Measurements from ENCODE around the gene SHLD3. TPM values are rescaled to one million over a fixed set of nuclear protein-coding genes. Genes with fewer than 3 reads are reported as not detected.
"Not testable (repeated sequence)": the region's sequence is repeated elsewhere in the genome, so short reads cannot be mapped to it uniquely, and the experiment has no call there.

Gene SHLD3
- total and polyA plus RNA-seq, 9 of the 15 experiments (the other 6 are each of a cell fraction or from before 2014, with no cell fraction given): 3.0 to 14.5 (median 8.6) TPM

- TF ChIP-seq THRA (IDR thresholded peaks at IDR 0.05): no peak
These were observed 47.7 kb upstream of the SHLD3 start (continued) for GRCh38 chr5:65577141-65577540.

GRCh38 chr5:65588694-65589093 lies 36.1 kb upstream of the SHLD3 start:
- ChIA-PET CTCF (ENCODE audit: low intra/inter-chr PET ratio) (interaction anchor here (0.6 to 1.4 kb wide), 3 partner anchors 107 to 951 kb away, joined by 3 to 9 read pairs (median 4); partner anchors contain the start of gene ADAMTS6), POLR2A (interaction anchor here (1.0 to 1.1 kb wide), 2 partner anchors 25 to 35 kb away, joined by 3 to 4 read pairs; partner anchors contain the start of gene TRIM23)
- no TSS peak for BruUV-seq (replicated peaks)
- no peaks in the 10 kb centered on the region for H3K9me1 ChIP-seq (ENCODE audit: control insufficient read depth, insufficient read depth, low read length)
- no peak overlapping the region for H3K27ac ChIP-seq (ENCODE audit: extremely low read depth, low read depth, low read length)
- FAIRE-seq: no peak
- H3K9me3 ChIP-seq (replicated peaks; ENCODE audit: control insufficient read depth, insufficient read depth, low read depth, low read length): no peaks in the 10 kb centered on the region
- no peak overlapping the region for H3K4me3 ChIP-seq
- H3K4me2 ChIP-seq (ENCODE audit: insufficient read depth, low read length): no peak overlapping the region
- no peak overlapping the region for H2AFZ ChIP-seq (ENCODE audit: low read depth, low read length)
- no peak for ATAC-seq
- no peaks in the 10 kb centered on the region for H3K79me2 ChIP-seq (ENCODE audit: control insufficient read depth, insufficient read depth, low read length)
- H3K4me1 ChIP-seq (replicated peaks in 1 of 2; ENCODE audit: control insufficient read depth in 2 of 2, insufficient read depth in 2 of 2, low read length in 2 of 2): no peaks in the 10 kb centered on the region
- no peak overlapping the region for H3K9ac ChIP-seq (ENCODE audit: insufficient read depth in 1 of 2, low read depth in 2 of 2, low read length in 2 of 2)
- in situ Hi-C loops (cut with MboI): no loop called here
- no peak for DNase-seq (ENCODE audit: extremely low read depth in 1 of 4, low spot score in 3 of 4)
- intact Hi-C loops (cut with micrococcal nuclease): no loop called here
- 88% methylated on average over 2 of the region's 2 CpGs for WGBS (ENCODE audit: insufficient coverage, low coverage, missing lambda C conversion rate)
- H4K20me1 ChIP-seq (replicated peaks; ENCODE audit: control insufficient read depth, insufficient read depth, low read length): no peaks in the 10 kb centered on the region
- H3K36me3 ChIP-seq (ENCODE audit: control insufficient read depth, insufficient read depth, low read length): peaks cover 77% of the 10 kb centered on the region
- TF ChIP-seq RAD21 (CRISPR knock-in tag; conservative IDR thresholded peaks at IDR 0.05 in 1 of 2, IDR thresholded peaks at IDR 0.05 in 1 of 2) (peak in 1 of 2 experiments; percentile 27; a peak in 2 of 4 replicates), CTCF (IDR thresholded peaks at IDR 0.05 in 2 of 3, conservative IDR thresholded peaks at IDR 0.05 in 1 of 3; ENCODE audit: insufficient read depth in 2 of 3, low read depth in 1 of 3, low read length in 3 of 3) (peak in 1 of 3 experiments; percentile 32; a peak in 1 of 6 replicates), TCFL5 (CRISPR knock-in tag; conservative IDR thresholded peaks at IDR 0.05) (no peak), POLR2AphosphoS2 (IDR thresholded peaks at IDR 0.05; ENCODE audit: low read length) (no peak)
- H3K27me3 ChIP-seq (ENCODE audit: control insufficient read depth in 2 of 2, insufficient read depth in 2 of 2, low read length in 2 of 2): no peaks in the 10 kb centered on the region

GRCh38 chr5:65601761-65602160 lies 23.1 kb upstream of the SHLD3 start:
- H3K4me2 ChIP-seq (ENCODE audit: insufficient read depth, low read length); BruUV-seq (replicated peaks); H3K9me3 ChIP-seq (replicated peaks; ENCODE audit: control insufficient read depth, insufficient read depth, low read depth, low read length); FAIRE-seq; H3K4me3 ChIP-seq; in situ Hi-C loops (cut with MboI); H3K9me1 ChIP-seq (ENCODE audit: control insufficient read depth, insufficient read depth, low read length); POLR2A ChIA-PET; H2AFZ ChIP-seq (ENCODE audit: low read depth, low read length); ATAC-seq; H3K79me2 ChIP-seq (ENCODE audit: control insufficient read depth, insufficient read depth, low read length); H3K4me1 ChIP-seq (replicated peaks in 1 of 2; ENCODE audit: control insufficient read depth in 2 of 2, insufficient read depth in 2 of 2, low read length in 2 of 2); H3K9ac ChIP-seq (ENCODE audit: insufficient read depth in 1 of 2, low read depth in 2 of 2, low read length in 2 of 2); DNase-seq (ENCODE audit: extremely low read depth in 1 of 4, low spot score in 3 of 4); H3K27ac ChIP-seq (ENCODE audit: extremely low read depth, low read depth, low read length); H3K27me3 ChIP-seq (ENCODE audit: control insufficient read depth in 2 of 2, insufficient read depth in 2 of 2, low read length in 2 of 2); intact Hi-C loops (cut with micrococcal nuclease); H4K20me1 ChIP-seq (replicated peaks; ENCODE audit: control insufficient read depth, insufficient read depth, low read length); CTCF ChIA-PET (ENCODE audit: low intra/inter-chr PET ratio): not testable (repeated sequence)
- WGBS (ENCODE audit: insufficient coverage, low coverage, missing lambda C conversion rate): 83% methylated on average over 1 of the region's 1 CpG
- peaks cover 45% of the 10 kb centered on the region for H3K36me3 ChIP-seq (ENCODE audit: control insufficient read depth, insufficient read depth, low read length)

Data from K562 (cell line).